ENCODE data around the gene ATG3.

GRCh38 chr3:112579232-112579631 lies 17.5 kb upstream of the ATG3 start:
- TF ChIP-seq SUZ12 (IDR thresholded peaks at IDR 0.05; ENCODE audit: extremely low read depth, insufficient read depth, insufficient read length) (no peak), YY1 (IDR thresholded peaks at IDR 0.05; ENCODE audit: insufficient read depth, insufficient read length) (no peak), ZNF274 (IDR thresholded peaks at IDR 0.05; ENCODE audit: low read depth, low read length) (no peak)
